Middle frontal gyrus (tissue), 1 donor: ENCODE measurements around the gene FAM120AOS.
"Not testable (repeated sequence)": the region's sequence is repeated elsewhere in the genome, so short reads cannot be mapped to it uniquely, and the experiment has no call there.

Experiments used
- DNase-seq: peaks from one replicate; pipeline ENCODE4 v3.0.0-alpha.2; 2015; ENCODE audit warnings: low spot score; ENCODE audit errors: extremely low spot score

The FAM120AOS gene

GRCh38 chr9:93440896-93441580 is 12.3 kb downstream of the FAM120AOS start:
- DNase-seq, result no peak

GRCh38 chr9:93439301-93439700 is 14.1 kb downstream of the FAM120AOS start:
- DNase-seq, result not testable (repeated sequence)

- DNase-seq, result no peak
Observed at GRCh38 chr9:93437996-93438395, 15.4 kb downstream of the FAM120AOS start.

GRCh38 chr9:93436655-93437407 is 16.6 kb downstream of the FAM120AOS start:
- no peak for DNase-seq

GRCh38 chr9:93436218-93436617 is 17.2 kb downstream of the FAM120AOS start:
- no peak for DNase-seq

GRCh38 chr9:93435386-93435785 is 18.0 kb downstream of the FAM120AOS start:
- DNase-seq, result no peak

- DNase-seq, result no peak
Observed at GRCh38 chr9:93434056-93434455, 19.3 kb downstream of the FAM120AOS start.

GRCh38 chr9:93432964-93433363 is 20.4 kb downstream of the FAM120AOS start:
- no peak for DNase-seq

- DNase-seq, result no peak
Observed at GRCh38 chr9:93431539-93432105, 21.8 kb downstream of the FAM120AOS start.

GRCh38 chr9:93427655-93428379 is 25.6 kb downstream of the FAM120AOS start:
- DNase-seq, result no peak

- no peak for DNase-seq
Observed at GRCh38 chr9:93422977-93423616, 30.3 kb downstream of the FAM120AOS start.

GRCh38 chr9:93419023-93419422 is 34.4 kb downstream of the FAM120AOS start:
- no peak for DNase-seq

- DNase-seq, result no peak
Observed at GRCh38 chr9:93417538-93417937, 35.8 kb downstream of the FAM120AOS start.

- DNase-seq, result no peak
Observed at GRCh38 chr9:93416530-93417235, 36.7 kb downstream of the FAM120AOS start.

GRCh38 chr9:93415176-93415690 is 38.1 kb downstream of the FAM120AOS start:
- no peak for DNase-seq

- no peak for DNase-seq
Observed at GRCh38 chr9:93413530-93413929, 39.9 kb downstream of the FAM120AOS start.

- DNase-seq, result no peak
Observed at GRCh38 chr9:93406371-93406770, 47.0 kb downstream of the FAM120AOS start.

GRCh38 chr9:93398471-93398870 is 54.9 kb downstream of the FAM120AOS start:
- DNase-seq, result no peak

- DNase-seq, result no peak
Observed at GRCh38 chr9:93397661-93398373, 55.6 kb downstream of the FAM120AOS start.
